Activated CD8-positive, alpha-beta memory T cell treated with anti-CD3 and anti-CD28 coated beads for 48 hours (primary cell): ENCODE data around the gene NECTIN3.

ENCODE experiments used
- DNase-seq, 3 experiments: peaks; one replicate each; pipeline ENCODE4 v3.0.0-alpha.2; 2020; ENCODE audit warnings: low read depth in 2 of 3, low spot score in 2 of 3

NECTIN3 gene

GRCh38 chr3:111080413-111080812, 8.8 kb downstream of the NECTIN3 start:
- no peak for DNase-seq

DNA sequence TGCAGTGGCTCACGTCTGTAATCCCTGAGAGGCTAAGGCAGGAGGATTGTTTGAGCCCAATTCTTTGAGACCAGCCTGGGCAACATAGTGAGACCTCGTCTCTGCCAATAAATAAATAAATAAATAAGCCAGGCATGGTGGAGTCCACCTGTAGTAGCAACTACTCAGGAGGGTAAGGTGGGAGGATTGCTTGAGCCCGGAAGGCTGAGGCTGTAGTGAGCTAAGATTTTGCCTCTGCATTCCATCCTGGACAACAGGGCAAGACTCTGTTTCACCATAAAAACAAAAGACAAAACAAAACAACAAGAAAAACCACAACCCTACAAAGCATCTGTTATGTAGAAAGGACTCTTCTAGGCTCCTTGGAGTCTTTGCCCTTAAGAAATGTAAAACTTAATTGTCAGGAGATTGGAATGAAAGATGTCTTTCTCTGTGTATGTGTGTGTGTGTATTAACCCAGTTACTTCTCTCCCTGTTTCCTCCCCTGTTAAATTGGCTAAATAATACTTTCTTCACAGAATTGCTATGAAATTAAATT, 9.5 kb downstream of the NECTIN3 start:
- DNase-seq: no peak

GRCh38 chr3:111084911-111085310, 13.3 kb downstream of the NECTIN3 start:
- no peak for DNase-seq

- no peak for DNase-seq
These were observed 16.4 kb downstream of the NECTIN3 start for GRCh38 chr3:111087924-111088469.

DNA sequence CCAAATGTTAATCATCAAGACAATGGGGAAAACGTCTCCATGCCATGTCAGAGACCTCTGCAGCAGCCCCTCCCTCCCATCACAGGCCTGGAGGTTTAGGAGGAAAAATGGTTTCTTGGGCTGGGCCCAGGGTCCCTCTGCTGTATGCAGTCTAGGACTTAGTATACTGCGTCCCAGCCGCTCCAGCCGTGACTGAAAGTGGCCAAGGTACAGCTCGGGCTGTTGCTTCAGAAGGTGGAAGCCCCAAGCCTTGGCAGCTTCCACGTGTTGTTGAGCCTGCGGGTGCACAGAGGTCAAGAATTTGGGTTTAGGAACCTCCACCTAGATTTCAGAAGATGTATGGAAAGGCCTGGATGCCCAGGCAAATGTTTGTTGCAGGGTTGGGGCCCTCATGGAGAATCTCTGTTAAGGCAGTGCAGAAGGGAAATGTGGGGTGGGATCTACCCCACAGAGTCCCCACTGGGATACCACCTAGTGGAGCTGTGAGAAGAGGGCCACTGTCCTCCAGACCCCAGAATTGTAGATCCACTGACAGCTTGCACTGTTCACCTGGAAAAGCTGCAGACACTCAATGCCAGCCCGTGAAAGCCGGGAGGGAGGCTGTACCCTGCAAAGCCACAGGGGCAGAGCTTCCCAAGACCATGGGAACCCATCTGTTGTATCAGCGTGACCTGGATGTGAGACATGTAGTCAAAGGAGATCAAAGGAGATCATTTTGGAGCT, 25.0 kb downstream of the NECTIN3 start:
- DNase-seq: no peak

DNA sequence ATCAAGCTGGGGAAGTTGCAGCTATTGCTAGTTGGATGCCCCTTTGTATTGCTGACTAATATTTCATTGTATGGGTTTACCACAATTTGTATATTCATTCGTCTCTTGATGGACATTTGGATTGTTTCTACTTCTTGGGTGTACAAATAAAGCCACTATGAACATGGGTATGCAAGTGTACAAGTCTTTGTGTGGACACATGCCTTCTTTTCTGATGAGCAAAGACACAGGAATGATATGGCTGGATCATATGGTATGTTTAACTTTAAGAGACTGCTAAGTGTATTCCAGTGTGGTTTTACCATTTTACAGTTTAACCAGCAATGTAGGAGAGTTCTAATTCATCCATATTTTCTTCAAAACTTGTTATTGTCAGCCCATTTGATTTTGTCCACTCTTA, 32.2 kb downstream of the NECTIN3 start:
- no peak for DNase-seq

GRCh38 chr3:111106993-111107661, 35.5 kb downstream of the NECTIN3 start:
- DNase-seq: no peak

- DNase-seq: no peak
These were observed 36.0 kb downstream of the NECTIN3 start for GRCh38 chr3:111107662-111108035.

DNA sequence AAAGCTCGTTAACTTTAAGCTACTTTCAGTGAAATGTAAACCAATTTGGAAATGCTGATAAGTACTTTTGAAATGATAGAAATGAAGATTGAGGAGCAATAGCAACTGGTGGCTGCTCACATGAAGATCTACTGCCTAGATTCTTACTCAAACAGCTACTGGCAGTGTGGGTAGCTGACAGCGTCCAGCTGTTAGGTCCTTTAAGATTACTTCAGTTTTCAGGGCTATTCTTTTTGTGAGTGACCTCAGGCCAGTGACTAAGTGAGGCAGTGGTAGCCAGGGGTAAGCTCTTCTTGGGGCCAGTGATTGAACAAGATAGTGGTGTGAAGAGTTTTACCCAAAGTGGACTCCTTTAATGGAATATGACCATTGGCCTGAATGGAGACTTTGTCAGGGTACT, 41.3 kb downstream of the NECTIN3 start:
- DNase-seq: no peak

DNA sequence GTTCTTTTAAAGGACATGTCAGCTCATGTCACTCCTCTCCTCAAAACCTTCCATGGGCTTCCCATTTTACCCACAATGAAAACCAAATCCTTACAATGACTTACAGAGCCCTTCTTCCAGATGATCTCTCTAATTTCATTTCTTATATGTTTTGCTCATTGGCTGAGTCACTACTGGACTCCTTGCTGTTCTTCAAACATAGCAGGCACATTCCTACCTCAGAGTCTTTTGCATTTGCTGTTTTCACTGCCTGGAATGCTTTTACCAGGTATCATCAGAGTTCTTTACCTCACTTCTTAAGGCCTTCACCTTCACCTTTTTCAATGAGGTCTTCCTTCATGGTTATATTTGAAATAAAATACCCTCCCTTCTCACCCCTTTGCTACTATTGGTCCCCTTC, 57.3 kb downstream of the NECTIN3 start:
- no peak for DNase-seq

GRCh38 chr3:111130827-111131226, 59.2 kb downstream of the NECTIN3 start:
- DNase-seq: no peak

DNA sequence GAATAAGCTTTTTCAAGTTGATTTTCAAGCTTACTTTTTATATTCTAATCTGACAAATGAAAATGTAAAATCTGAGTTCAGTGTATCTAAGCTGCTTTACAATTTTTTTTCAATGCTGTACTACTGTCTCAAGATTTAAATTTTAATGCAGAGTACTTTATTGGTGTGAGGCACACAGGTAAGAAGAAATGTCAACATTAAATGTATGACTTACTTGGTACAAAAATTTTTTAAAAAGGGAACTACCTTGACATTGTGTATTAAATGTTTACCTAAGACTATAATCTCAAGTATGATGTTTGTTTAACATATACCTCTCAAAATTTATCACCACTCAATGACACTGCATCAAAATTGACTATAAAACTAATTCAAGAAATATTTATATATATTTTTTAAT, 62.7 kb downstream of the NECTIN3 start:
- no peak for DNase-seq

DNA sequence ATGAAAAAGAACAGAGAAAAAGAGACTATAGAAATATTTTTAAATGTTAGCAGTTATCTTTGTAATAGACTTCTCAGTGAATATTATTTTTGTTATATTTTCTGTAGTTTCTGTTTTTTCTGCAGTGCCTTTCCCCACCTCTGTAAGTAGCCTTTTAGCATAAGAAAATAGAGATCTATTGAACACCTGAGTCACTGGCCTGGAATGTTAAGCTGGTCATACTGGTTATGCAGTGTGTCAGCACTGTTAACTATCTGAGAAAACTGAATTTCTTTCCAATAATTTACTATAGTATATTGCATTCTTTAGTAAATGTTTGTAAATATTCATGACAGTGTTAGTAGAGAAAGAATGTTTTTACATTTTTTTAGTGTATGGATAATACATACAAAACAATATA, 79.8 kb downstream of the NECTIN3 start:
- no peak for DNase-seq

GRCh38 chr3:111152496-111152895, 80.9 kb downstream of the NECTIN3 start:
- no peak for DNase-seq

DNA sequence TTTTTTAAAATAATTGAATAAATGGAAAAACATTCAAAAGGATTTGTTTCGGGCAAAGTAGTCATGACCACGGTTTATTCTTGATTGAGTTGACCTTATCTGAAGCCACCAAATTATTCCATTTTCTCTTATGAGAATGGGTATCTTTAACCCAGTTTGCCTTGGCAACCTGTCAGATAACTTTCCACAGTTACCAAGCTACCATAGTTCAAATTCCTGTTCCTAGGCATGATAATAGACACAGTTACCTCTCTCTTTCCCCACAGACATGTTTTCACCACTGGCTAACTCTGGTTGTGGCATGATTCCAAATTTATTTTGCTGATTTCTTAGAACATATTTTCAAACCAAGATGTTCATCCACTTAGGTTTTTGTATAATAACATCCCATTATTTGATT, 84.9 kb downstream of the NECTIN3 start:
- no peak for DNase-seq

GRCh38 chr3:111159391-111159790, 87.8 kb downstream of the NECTIN3 start:
- no peak for DNase-seq

DNA sequence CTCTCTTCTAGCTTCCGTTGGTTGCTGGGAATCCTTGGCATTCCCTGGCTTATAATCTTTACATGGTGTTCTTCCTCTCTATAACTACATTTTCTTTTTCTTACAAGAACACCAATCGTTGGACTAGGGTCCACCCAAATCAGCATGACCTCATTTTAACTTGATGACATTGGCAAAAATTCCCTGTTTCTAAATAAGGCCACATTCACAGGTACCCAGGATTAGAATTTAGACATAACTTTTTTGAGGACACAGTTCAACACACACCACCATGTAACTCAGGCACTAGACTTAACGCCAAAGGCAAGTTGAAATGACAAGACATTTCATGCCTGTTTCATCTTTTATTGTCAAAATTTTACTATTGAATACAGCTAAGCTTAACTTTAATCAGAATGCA, 93.0 kb downstream of the NECTIN3 start:
- no peak for DNase-seq

DNA sequence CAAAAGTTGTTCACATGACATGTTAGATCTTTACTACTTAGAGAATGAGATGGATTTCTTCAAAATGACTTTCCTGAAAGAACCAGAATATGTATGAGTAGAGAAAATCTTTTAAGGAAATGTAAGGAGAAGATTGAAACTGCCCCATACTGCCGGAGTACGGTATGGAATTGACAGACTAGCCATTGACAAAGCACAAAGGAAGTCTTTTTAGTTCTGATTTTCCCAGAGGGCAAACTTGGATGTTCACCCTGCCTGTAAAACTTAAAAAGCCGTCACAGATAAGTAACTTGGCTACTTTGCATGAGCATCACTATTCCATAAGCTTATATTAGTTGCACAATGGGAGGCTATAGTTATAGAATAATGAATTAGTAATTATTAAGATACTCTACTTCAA, 93.8 kb downstream of the NECTIN3 start:
- no peak for DNase-seq

- no peak for DNase-seq
These were observed 101.8 kb downstream of the NECTIN3 start for GRCh38 chr3:111173328-111173900.

DNA sequence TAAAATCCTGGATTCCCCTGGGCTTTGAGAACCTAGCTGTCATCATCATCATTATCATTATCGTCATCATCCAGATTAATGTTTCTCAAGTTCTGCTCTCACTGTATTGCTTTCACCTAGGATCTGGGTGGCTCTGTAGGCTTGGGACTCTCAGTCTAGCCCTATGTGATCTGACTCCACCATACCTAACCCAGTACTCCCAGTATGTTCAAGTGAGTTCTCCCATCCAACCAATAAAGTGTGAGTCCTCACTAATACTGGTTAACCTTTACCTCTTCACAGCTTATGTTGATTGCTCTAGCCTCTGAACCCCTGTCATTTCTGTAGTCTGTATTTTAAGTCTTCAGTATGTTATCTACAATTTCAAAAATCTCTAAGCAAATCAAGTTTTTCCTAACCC, 102.3 kb downstream of the NECTIN3 start:
- no peak for DNase-seq

- no peak for DNase-seq
These were observed 118.9 kb downstream of the NECTIN3 start for GRCh38 chr3:111190518-111190917.

- DNase-seq: no peak
These were observed 121.9 kb downstream of the NECTIN3 start for GRCh38 chr3:111193472-111193871.
